Epithelial cell of esophagus (primary cell): Measurements from ENCODE around the gene ANKHD1.
A peak's percentile ranks its signal among the peaks of the same experiment; 100 is the strongest.

Source experiments
- DNase-seq: peaks from one replicate; pipeline ENCODE4 v3.0.0; 2010; ENCODE audit warnings: low read depth
- H3K4me3 ChIP-seq: 2 replicates; pipeline ENCODE4 v1.5.1; 2011; ENCODE audit warnings: mild to moderate bottlenecking, low read length, control low read depth
- TF ChIP-seq, protein P1 (sequence below): IDR thresholded peaks from 2 replicates; pipeline ENCODE4 v1.5.1; 2011; ENCODE audit warnings: low read depth, mild to moderate bottlenecking, low read length, control low read depth, inconsistent platforms; ENCODE audit not compliant: insufficient read depth; ENCODE audit errors: missing control alignments

The ANKHD1 gene

GRCh38 chr5:140540227-140540626, 138.6 kb downstream of the ANKHD1 start:
- DNase-seq = no peak
- H3K4me3 ChIP-seq = no peak overlapping the region
- TF ChIP-seq, protein P1, sequence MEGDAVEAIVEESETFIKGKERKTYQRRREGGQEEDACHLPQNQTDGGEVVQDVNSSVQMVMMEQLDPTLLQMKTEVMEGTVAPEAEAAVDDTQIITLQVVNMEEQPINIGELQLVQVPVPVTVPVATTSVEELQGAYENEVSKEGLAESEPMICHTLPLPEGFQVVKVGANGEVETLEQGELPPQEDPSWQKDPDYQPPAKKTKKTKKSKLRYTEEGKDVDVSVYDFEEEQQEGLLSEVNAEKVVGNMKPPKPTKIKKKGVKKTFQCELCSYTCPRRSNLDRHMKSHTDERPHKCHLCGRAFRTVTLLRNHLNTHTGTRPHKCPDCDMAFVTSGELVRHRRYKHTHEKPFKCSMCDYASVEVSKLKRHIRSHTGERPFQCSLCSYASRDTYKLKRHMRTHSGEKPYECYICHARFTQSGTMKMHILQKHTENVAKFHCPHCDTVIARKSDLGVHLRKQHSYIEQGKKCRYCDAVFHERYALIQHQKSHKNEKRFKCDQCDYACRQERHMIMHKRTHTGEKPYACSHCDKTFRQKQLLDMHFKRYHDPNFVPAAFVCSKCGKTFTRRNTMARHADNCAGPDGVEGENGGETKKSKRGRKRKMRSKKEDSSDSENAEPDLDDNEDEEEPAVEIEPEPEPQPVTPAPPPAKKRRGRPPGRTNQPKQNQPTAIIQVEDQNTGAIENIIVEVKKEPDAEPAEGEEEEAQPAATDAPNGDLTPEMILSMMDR = no peak

- no peak overlapping the region for H3K4me3 ChIP-seq
- TF ChIP-seq, protein P1 = no peak
- no peak for DNase-seq
These were observed 141.3 kb downstream of the ANKHD1 start for GRCh38 chr5:140542972-140543371.

- no peak for DNase-seq
- no peak overlapping the region for H3K4me3 ChIP-seq
- TF ChIP-seq, protein P1 = no peak
These were observed 143.4 kb downstream of the ANKHD1 start for GRCh38 chr5:140544986-140545385.

DNA sequence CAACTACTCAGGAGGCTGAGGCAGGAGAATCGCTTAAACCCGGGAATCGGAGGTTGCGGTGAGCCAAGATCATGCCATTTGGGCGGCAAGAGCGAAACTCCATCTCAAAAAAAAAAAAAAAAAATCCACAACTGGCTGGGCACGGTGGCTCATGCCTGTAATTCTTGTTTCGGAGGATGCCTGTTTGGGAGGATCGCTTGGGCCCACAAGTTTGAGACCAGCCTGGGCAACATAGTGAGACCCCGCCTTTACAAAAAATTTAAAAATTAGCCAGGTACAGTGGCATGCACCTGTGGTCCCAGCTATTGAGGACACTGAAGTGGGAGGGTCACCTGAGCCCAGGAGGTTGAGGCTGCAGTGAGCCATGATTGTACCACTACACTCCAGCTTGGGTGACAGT, 144.0 kb downstream of the ANKHD1 start:
- no peak for DNase-seq
- TF ChIP-seq, protein P1 = no peak
- no peak overlapping the region for H3K4me3 ChIP-seq

GRCh38 chr5:140546851-140547507, 145.3 kb downstream of the ANKHD1 start:
- DNase-seq = no peak
- TF ChIP-seq, protein P1 = no peak
- no peak overlapping the region for H3K4me3 ChIP-seq

DNA sequence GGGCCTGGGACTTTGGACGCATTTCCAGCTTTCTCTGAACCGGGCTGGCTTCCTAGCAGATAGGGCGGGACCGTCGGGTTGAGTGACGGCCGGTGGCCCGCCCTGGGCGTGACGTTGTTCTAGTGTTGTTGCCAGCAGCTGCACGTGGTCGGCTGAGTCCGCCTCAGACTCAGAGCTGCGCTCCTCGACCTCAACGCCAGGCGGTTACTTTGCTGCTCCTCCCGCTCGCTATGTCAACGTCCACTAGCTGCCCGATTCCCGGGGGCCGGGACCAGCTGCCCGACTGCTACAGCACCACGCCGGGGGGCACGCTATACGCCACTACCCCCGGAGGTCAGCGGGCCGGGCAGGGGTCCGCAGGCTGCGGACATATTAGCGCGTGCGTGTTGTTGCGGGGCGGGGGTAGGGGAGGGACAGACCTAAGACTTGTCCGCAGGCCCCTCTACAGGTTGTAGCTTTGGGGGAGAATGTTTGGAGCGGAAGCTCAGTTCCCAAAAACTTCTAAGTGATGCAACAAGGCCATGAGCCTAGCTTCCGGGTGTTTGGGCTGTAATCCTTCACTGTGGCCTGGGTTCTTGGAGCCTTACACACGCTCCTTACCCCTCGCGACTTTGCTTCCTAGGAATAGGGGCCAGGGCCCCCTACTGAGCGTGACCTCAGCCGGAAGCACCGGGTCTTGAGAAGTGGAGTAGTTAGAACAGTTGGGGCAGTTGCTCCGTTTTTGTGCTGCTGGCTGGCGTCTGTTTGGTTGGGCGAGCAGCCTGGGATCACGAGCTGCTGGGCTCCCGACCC, 146.1 kb downstream of the ANKHD1 start, which contains the start of gene EIF4EBP3:
Gene EIF4EBP3 (plus strand): TSS at position 155 of the 792 bp plus-strand sequence. CDS start 76 bp downstream, at position 231.
- TF ChIP-seq, protein P1 = peak; percentile 63
- DNase-seq = peak; percentile 94
- H3K4me3 ChIP-seq = peak within 1 kb of the TSS; percentile 58
